OCI-LY7 (cell line): ENCODE measurements around the gene TMEM244. TPM values are rescaled to one million over a fixed set of nuclear protein-coding genes. Genes with fewer than 3 reads are reported as not detected.

Source experiments
- BruUV-seq: library from RNA; stranded (reverse); fragments of 400-500 nt; replicated peaks from 2 replicates; lab custom pipeline; 2021; lab: Mats Ljungman, UMichigan
- CTCF ChIA-PET: fragments of 300-600 bp; sonication (Branson Sonifier 250); formaldehyde crosslinking; loops from one replicate; lab custom pipeline; 2022; ENCODE audit warnings: antibody characterized with exemption; ENCODE audit not compliant: unreplicated experiment; lab: Charles Lee
- POLR2A ChIA-PET: fragments of 300-600 bp; sonication (Branson Sonifier 250); formaldehyde crosslinking; loops from one replicate; lab custom pipeline; 2022; ENCODE audit warnings: antibody characterized with exemption; lab: Charles Lee
- DNase-seq: peaks from one replicate; pipeline ENCODE4 v3.0.0-alpha.2; 2015; ENCODE audit warnings: low spot score
- H2AFZ ChIP-seq: fragments of 200-600 bp; sonication (generic), shearing (Covaris generic); 2 replicates; pipeline ENCODE4 v1.6.1; 2014; ENCODE audit warnings: mild to moderate bottlenecking, antibody characterized with exemption, low read length, moderate library complexity
- H3K27ac ChIP-seq: fragments of 200-600 bp; sonication (generic); 2 replicates; pipeline ENCODE4 v1.5.1; 2014; ENCODE audit warnings: mixed run types, low read depth, mild to moderate bottlenecking, moderate library complexity, low read length, inconsistent platforms; ENCODE audit not compliant: poor library complexity, severe bottlenecking
- H3K36me3 ChIP-seq: fragments of 200-600 bp; sonication (generic); 2 replicates; pipeline ENCODE4 v1.6.1; 2014; ENCODE audit warnings: mild to moderate bottlenecking, antibody characterized with exemption, low read length, moderate library complexity, mixed read lengths; ENCODE audit not compliant: insufficient read depth
- H3K4me1 ChIP-seq: fragments of 200-600 bp; sonication (generic); 2 replicates; pipeline ENCODE4 v1.5.1; 2014; ENCODE audit warnings: mild to moderate bottlenecking, low read length; ENCODE audit not compliant: insufficient read depth, poor library complexity, severe bottlenecking
- H3K4me2 ChIP-seq: fragments of 200-600 bp; sonication (generic); 2 replicates; pipeline ENCODE4 v1.6.1; 2014; ENCODE audit warnings: mild to moderate bottlenecking, low read length
- H3K4me3 ChIP-seq: fragments of 200-600 bp; sonication (generic); 2 replicates; pipeline ENCODE4 v1.5.1; 2014; ENCODE audit warnings: mild to moderate bottlenecking, low read depth, low read length; ENCODE audit not compliant: poor library complexity, severe bottlenecking
- H3K79me2 ChIP-seq: fragments of 200-600 bp; sonication (generic); 2 replicates; pipeline ENCODE4 v1.6.1; 2016; ENCODE audit warnings: low read depth, mild to moderate bottlenecking, low read length, moderate library complexity, mixed read lengths; ENCODE audit not compliant: insufficient read depth
- H3K9me2 ChIP-seq: fragments of 200-600 bp; sonication (generic); 2 replicates; pipeline ENCODE4 v1.6.1; 2016; ENCODE audit warnings: mild to moderate bottlenecking, low read length, mixed read lengths; ENCODE audit not compliant: insufficient read depth
- H3K9me3 ChIP-seq: fragments of 200-600 bp; sonication (generic); 2 replicates; pipeline ENCODE4 v1.6.1; 2014; ENCODE audit warnings: mild to moderate bottlenecking, mixed run types, low read length, mixed read lengths
- H4K20me1 ChIP-seq: fragments of 200-600 bp; sonication (generic); 2 replicates; pipeline ENCODE4 v1.6.1; 2014; ENCODE audit warnings: mild to moderate bottlenecking, antibody characterized with exemption, low read length, moderate library complexity, mixed read lengths; ENCODE audit not compliant: insufficient read depth
- EZH2phosphoT487 ChIP-seq: fragments of 200-600 bp; sonication (generic); IDR thresholded peaks from 2 replicates; pipeline ENCODE4 v1.6.1; 2018; ENCODE audit warnings: low read depth, borderline replicate concordance, mild to moderate bottlenecking, mixed run types, antibody characterized with exemption, low read length, moderate library complexity, mixed read lengths
- intact Hi-C: fragments of 100-400 bp; cut with micrococcal nuclease; formaldehyde crosslinking; loops from one replicate; pipeline ENCODE4 v1.10.0; 2022; ENCODE audit not compliant: unreplicated experiment
- total RNA-seq, 2 experiments: library from RNA; depleted of rRNA in 1 of 2; stranded (reverse); fragments of >200 nt in 1 of 2; shearing (Covaris generic) in 1 of 2; gene quantifications; 2 replicates each; pipeline ENCODE4 v1.2.3, GENCODE V29; 2014 to 2022
- TF ChIP-seq, protein P1 (sequence below): fragments of 200-600 bp; sonication (generic); conservative IDR thresholded peaks from 2 replicates; pipeline ENCODE4 v1.5.1; 2014; ENCODE audit warnings: mild to moderate bottlenecking, antibody characterized with exemption, low read length, moderate library complexity, mixed read lengths

TMEM244 gene
- total RNA-seq, 2 experiments from 2014 or later = not detected

DNA sequence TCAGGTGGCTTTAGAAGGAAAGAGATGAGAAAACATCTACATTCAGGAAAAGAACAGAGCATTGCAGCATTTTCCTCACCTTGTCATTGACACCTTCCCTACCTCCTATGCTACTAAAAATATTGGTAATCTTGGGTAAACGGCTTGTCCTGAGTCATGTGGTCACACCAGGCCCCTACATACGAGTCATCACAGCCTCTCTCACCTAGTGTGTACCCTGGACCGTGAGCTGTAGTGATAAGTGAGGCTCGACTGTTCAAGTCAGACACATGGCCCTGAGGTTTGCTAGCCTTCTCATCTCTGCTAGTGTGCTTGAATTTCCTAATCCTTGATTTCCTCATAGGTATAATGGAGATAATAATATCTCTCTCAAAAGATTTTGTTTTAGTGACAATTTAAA lies 29.6 kb upstream of the TMEM244 start:
- DNase-seq = no peak
- Histone ChIP-seq H3K4me3 (no peak overlapping the region), H4K20me1 (no peaks in the 10 kb centered on the region), H2AFZ (no peak overlapping the region), H3K4me1 (no peaks in the 10 kb centered on the region), H3K4me2 (no peak overlapping the region), H3K9me2 (no peaks in the 10 kb centered on the region), H3K79me2 (no peaks in the 10 kb centered on the region), H3K9me3 (no peaks in the 10 kb centered on the region), H3K27ac (no peak overlapping the region), H3K36me3 (no peaks in the 10 kb centered on the region)
- intact Hi-C loops = no loop called here
- BruUV-seq = no TSS peak
- TF ChIP-seq EZH2phosphoT487 = no peak
- TF ChIP-seq, protein P1, sequence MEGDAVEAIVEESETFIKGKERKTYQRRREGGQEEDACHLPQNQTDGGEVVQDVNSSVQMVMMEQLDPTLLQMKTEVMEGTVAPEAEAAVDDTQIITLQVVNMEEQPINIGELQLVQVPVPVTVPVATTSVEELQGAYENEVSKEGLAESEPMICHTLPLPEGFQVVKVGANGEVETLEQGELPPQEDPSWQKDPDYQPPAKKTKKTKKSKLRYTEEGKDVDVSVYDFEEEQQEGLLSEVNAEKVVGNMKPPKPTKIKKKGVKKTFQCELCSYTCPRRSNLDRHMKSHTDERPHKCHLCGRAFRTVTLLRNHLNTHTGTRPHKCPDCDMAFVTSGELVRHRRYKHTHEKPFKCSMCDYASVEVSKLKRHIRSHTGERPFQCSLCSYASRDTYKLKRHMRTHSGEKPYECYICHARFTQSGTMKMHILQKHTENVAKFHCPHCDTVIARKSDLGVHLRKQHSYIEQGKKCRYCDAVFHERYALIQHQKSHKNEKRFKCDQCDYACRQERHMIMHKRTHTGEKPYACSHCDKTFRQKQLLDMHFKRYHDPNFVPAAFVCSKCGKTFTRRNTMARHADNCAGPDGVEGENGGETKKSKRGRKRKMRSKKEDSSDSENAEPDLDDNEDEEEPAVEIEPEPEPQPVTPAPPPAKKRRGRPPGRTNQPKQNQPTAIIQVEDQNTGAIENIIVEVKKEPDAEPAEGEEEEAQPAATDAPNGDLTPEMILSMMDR = no peak
- POLR2A ChIA-PET = no interaction called here
- CTCF ChIA-PET = no interaction called here

- H3K9me3 ChIP-seq = no peaks in the 10 kb centered on the region
- ChIA-PET CTCF (no interaction called here), POLR2A (no interaction called here)
- no peaks in the 10 kb centered on the region for H3K36me3 ChIP-seq
- H3K4me2 ChIP-seq = no peak overlapping the region
- no peak overlapping the region for H3K4me3 ChIP-seq
- H3K79me2 ChIP-seq = no peaks in the 10 kb centered on the region
- BruUV-seq = no TSS peak
- no peaks in the 10 kb centered on the region for H3K9me2 ChIP-seq
- H4K20me1 ChIP-seq = no peaks in the 10 kb centered on the region
- no peak overlapping the region for H2AFZ ChIP-seq
- no peaks in the 10 kb centered on the region for H3K4me1 ChIP-seq
- H3K27ac ChIP-seq = no peak overlapping the region
- no peak for DNase-seq
- intact Hi-C loops = no loop called here
- no peak for TF ChIP-seq EZH2phosphoT487
- TF ChIP-seq, protein P1 = no peak
Measured at GRCh38 chr6:129890164-129890563, 29.0 kb upstream of the TMEM244 start.

- no peaks in the 10 kb centered on the region for H3K36me3 ChIP-seq
- intact Hi-C loops = no loop called here
- ChIA-PET CTCF (interaction anchor here (0.6 kb wide), 1 partner anchor 132 kb away, joined by 3 read pairs; no protein-coding TSS in a partner anchor), POLR2A (interaction anchor here (0.8 kb wide), 1 partner anchor 10 kb away, joined by 3 read pairs; no protein-coding TSS in a partner anchor)
- no peak for DNase-seq
- no peaks in the 10 kb centered on the region for H3K9me3 ChIP-seq
- no peaks in the 10 kb centered on the region for H3K9me2 ChIP-seq
- no peak overlapping the region for H3K4me2 ChIP-seq
- BruUV-seq = no TSS peak
- H4K20me1 ChIP-seq = no peaks in the 10 kb centered on the region
- no peaks in the 10 kb centered on the region for H3K79me2 ChIP-seq
- TF ChIP-seq, protein P1 = no peak
- no peak for TF ChIP-seq EZH2phosphoT487
- H3K4me1 ChIP-seq = no peaks in the 10 kb centered on the region
- H3K27ac ChIP-seq = no peak overlapping the region
- H2AFZ ChIP-seq = no peak overlapping the region
- no peak overlapping the region for H3K4me3 ChIP-seq
Measured at GRCh38 chr6:129889580-129889979, 28.5 kb upstream of the TMEM244 start.
